Cardiac fibroblast (primary cell): ENCODE results near the gene ACADVL.

Source experiments
- DNase-seq, 2 donors: peaks; one replicate each; pipeline versions ENCODE4 v3.0.0 to v3.0.0-alpha.2; 2010; ENCODE audit warnings: low read depth in 2 of 2
- H3K4me3 ChIP-seq, 2 donors: replicated peaks in 1 of 2; 1 replicate in 1 of 2; 2 replicates in 1 of 2; pipeline ENCODE4 v1.5.1; 2011; ENCODE audit warnings: low read depth in 2 of 2, low read length in 2 of 2, mild to moderate bottlenecking in 2 of 2, moderate library complexity in 1 of 2
- TF ChIP-seq, protein P1 (sequence below): IDR thresholded peaks from one replicate; pipeline ENCODE4 v1.5.1; 2011; ENCODE audit warnings: low read depth, mild to moderate bottlenecking, low read length, inconsistent platforms

ACADVL gene

DNA sequence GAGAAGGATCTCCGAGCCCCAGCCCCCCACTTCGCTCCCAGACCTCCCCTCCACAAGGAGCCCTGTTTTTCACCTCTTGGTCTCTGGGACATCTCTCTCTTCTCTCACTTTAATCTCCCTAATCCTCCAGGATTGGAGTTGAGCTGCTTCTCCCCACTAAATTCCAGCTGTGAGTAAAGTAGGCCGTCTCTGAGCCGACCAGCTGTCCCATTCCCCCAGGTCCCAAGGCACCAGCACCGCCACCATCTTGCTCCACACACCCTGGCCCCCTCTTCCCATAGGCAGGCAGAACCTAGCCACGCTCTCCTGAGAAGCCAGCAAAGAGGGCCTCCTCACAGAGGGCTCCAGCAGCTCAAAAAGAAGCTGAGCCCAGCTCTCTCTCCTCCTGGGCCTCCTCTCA lies 980 bp upstream of the ACADVL start:
- DNase-seq = no peak
- TF ChIP-seq, protein P1, sequence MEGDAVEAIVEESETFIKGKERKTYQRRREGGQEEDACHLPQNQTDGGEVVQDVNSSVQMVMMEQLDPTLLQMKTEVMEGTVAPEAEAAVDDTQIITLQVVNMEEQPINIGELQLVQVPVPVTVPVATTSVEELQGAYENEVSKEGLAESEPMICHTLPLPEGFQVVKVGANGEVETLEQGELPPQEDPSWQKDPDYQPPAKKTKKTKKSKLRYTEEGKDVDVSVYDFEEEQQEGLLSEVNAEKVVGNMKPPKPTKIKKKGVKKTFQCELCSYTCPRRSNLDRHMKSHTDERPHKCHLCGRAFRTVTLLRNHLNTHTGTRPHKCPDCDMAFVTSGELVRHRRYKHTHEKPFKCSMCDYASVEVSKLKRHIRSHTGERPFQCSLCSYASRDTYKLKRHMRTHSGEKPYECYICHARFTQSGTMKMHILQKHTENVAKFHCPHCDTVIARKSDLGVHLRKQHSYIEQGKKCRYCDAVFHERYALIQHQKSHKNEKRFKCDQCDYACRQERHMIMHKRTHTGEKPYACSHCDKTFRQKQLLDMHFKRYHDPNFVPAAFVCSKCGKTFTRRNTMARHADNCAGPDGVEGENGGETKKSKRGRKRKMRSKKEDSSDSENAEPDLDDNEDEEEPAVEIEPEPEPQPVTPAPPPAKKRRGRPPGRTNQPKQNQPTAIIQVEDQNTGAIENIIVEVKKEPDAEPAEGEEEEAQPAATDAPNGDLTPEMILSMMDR = no peak
- no peak overlapping the region for H3K4me3 ChIP-seq

DNA sequence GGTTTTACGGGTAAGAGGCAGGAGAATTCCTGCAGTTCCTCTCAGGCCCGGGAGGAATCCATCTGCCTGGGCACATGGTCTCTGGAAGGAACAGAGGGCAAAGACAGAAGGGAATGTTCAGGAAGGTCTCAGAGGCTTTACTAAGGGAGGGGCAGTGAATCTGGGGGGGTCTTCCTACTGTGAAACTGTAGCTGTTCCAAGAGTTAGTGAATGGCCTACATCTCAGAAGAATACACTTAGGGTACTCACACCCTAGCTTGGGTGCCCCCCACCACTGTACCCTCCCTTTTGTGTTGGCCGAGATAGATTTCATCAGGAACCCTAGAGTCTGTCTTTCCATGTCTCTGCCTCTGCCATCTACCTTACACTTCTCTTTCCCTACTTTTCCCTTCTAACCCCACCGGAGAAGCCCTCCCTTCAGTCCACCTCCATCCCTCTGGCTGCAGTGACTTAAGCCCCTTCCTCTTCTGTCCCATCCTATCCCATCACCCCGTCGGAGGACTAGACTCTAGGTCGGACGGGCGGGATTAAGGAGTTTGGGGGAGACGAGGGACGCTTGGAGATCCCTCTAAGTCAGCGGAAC lies 418 bp upstream of the ACADVL start:
- TF ChIP-seq, protein P1 = no peak
- DNase-seq = no peak
- peak overlapping the region; percentile 78 to 86 for H3K4me3 ChIP-seq

DNA sequence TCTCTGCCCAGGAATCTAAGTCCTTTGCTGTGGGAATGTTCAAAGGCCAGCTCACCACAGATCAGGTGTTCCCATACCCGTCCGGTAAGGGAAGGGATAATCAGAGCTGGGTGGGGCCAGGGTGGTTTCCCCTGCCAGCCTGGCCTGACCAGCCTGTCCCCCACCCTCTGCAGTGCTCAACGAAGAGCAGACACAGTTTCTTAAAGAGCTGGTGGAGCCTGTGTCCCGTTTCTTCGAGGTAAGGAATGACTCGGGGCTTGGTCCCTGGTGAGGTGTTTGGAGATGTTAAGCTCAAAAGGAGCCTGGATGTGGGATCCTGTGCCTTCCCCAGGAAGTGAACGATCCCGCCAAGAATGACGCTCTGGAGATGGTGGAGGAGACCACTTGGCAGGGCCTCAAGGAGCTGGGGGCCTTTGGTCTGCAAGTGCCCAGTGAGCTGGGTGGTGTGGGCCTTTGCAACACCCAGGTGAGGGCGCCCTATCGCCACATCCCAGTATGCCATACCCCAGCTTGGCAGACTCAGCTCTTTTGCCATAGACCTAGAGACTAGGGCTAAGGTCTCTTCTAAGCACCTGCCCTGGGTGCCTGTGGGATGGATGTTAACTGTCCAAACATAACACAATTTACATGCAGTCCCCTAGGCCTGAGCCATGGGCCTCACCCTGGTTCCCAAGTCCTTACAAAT lies 997 bp downstream of the ACADVL start:
- DNase-seq = peak; percentile 69 to 76
- TF ChIP-seq, protein P1 = peak; percentile 53
- peak overlapping the region; percentile 78 to 86 for H3K4me3 ChIP-seq

DNA sequence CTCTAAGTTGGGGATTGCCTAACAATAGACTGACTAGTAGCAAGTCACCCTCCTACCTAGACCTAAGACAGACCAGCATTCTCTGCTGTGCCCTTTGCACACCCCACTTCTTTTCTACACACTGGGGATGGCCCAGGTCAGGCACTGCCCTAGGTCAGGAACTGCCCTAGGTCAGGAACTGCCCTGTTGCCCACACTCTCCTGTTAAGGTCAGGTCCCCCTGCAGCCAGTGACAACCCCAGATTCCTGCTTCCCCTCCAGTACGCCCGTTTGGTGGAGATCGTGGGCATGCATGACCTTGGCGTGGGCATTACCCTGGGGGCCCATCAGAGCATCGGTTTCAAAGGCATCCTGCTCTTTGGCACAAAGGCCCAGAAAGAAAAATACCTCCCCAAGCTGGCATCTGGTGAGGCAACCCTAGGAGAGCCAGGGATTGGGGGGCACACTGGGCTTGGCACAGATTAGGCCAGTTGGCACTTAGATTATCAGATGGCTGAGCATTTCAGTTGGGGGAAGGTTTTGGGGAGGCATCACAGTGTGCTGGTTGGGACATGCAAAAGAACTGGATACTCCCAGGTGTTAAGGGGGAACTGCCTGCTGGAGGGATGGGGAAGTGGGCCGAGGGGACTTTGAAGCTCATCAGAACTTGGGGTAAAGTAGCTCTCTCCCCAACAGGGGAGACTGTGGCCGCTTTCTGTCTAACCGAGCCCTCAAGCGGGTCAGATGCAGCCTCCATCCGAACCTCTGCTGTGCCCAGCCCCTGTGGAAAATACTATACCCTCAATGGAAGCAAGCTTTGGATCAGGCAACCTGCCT lies 1.7 kb downstream of the ACADVL start:
- TF ChIP-seq, protein P1 = no peak
- DNase-seq = no peak
- peak overlapping the region; percentile 78 to 86 for H3K4me3 ChIP-seq

DNA sequence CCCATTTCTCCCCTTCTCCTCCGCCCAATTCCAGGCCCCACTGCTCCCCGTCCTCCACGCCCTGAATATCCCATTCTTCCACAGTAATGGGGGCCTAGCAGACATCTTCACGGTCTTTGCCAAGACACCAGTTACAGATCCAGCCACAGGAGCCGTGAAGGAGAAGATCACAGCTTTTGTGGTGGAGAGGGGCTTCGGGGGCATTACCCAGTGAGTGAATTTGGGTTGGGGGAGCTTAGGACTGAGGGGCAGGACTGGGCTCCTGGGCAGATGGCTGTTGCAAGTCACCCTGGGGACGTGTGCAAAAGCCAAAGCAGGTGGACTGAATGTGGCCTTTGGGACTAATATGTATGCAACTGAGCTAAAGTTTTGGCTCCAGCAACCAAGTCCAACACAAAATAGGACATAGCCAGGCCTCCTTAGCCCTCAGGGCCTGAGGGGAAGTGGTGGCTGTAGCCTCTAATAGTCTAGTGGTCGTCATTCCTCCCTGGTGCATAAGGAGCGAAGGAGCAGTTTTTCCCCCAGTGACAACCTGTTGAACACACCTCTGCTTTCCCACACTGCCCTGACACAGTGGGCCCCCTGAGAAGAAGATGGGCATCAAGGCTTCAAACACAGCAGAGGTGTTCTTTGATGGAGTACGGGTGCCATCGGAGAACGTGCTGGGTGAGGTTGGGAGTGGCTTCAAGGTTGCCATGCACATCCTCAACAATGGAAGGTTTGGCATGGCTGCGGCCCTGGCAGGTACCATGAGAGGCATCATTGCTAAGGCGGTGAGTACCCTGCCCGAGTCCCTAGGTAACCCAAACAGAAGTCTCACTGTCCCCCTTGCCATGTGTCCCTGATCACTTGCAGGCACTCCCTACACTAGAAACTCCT lies 2.6 kb downstream of the ACADVL start:
- no peak for DNase-seq
- TF ChIP-seq, protein P1 = no peak
- H3K4me3 ChIP-seq = no peak overlapping the region

DNA sequence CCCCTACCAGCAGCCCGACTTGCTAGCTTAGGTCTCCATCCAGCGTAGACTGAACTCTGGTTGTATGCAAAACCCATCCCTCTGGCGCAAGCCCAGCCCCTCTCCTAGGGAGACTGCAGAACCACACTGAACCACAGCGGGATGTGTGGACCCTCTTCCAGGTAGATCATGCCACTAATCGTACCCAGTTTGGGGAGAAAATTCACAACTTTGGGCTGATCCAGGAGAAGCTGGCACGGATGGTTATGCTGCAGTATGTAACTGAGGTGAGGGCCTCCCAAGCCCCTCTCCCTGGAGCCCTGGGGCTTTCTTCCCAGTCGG lies 3.2 kb downstream of the ACADVL start:
- TF ChIP-seq, protein P1 = no peak
- DNase-seq = no peak
- H3K4me3 ChIP-seq = no peak overlapping the region
